HG02642 (cell line): ENCODE results near the gene FBXL13.
"Not testable (repeated sequence)": the region's sequence is repeated elsewhere in the genome, so short reads cannot be mapped to it uniquely, and the experiment has no call there.

Source experiments
- ATAC-seq: cut with Tn5 transposase; IDR thresholded peaks from one replicate; pipeline ENCODE4 v1.9.1; 2021; ENCODE audit warnings: mild to moderate bottlenecking; ENCODE audit not compliant: unreplicated experiment, poor library complexity

FBXL13 gene

DNA sequence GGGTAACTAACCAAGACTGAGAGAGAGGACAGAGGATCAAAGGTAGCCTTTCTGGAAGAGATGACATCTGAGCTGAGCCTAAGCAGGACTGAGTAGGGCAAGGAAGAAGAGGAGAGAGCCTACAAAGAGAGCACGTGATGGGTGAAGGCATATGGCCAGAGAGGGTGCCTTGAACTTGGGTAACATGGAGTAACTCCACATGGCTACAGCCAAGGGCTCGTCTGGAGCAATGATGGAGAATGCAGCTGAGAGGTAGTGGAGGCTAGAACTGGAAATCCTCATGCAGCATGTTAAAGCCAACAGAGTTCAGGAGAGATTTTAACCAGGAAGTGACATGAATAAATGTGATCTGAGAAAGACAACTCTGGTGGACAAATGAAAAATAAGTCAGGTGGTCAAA is 84.0 kb downstream of the FBXL13 start:
- no peak for ATAC-seq

- ATAC-seq, result no peak
These were observed 85.7 kb downstream of the FBXL13 start for GRCh38 chr7:102988631-102989560.

DNA sequence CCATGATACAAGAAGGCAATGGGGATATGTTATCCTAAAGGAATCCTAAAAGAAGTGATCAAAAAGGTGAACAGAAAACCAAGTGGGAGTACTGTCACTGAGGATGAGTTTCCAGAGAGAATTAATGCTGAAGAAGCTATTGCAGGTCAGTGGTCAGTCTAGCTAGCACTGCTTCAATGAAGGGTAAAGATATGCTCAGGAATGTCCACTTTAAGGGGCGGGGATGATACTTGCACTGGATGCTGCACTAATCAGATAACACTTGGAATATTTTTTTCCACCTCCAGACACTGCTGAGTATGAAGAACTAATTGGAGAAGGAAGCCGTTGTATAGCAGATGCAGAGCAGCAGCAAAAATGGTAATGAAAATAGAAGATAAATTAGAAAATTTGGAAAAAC is 86.5 kb downstream of the FBXL13 start:
- no peak for ATAC-seq

DNA sequence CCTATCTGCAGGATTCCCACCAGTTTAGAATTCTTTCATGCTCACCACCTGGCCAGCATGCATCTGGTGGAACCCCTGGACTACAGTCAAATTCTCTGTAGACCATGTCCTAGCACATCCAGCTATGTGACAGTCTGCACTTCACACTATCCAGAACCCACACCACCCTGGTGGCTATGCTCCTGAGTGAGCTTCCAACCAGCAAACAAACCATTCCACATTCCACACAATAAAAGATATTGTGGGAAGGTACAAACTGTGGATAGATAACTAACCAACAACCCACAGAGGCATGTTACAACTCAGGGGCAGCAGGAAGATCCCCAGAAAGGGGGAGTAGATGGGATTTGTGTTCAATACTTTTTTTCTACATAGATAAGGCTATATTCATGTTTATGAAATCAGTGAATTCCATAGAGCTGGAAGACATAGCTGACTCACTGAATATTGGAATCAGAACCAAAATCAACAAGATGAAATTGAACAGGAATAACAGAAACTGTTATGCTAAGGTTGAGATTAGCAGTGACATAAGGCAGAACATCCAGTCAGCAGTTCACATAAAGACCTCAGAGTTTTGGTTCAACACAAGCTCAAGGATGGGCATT is 89.3 kb downstream of the FBXL13 start:
- ATAC-seq, result no peak

- ATAC-seq, result no peak
These were observed 91.0 kb downstream of the FBXL13 start for GRCh38 chr7:102983602-102984001.

- no peak for ATAC-seq
These were observed 92.4 kb downstream of the FBXL13 start for GRCh38 chr7:102982235-102982634.

DNA sequence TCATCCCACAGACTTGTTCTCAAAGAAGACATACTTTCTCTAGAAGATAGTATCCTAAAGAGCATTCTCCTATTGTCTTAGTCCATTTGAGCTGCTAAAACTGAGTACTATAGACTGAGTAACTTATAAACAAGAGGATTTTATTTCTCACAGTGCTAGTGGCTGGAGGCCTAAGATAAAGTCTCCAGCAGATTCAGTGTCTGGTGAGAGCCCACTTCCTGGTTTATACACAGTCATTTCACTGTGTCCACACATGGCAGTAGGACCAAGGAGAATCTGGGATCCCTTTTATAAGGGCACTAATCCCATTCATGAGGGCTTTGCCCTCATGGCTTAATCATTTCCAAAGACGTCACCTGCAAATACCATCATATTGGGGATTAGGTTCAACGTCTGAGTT is 93.1 kb downstream of the FBXL13 start:
- ATAC-seq, result no peak

DNA sequence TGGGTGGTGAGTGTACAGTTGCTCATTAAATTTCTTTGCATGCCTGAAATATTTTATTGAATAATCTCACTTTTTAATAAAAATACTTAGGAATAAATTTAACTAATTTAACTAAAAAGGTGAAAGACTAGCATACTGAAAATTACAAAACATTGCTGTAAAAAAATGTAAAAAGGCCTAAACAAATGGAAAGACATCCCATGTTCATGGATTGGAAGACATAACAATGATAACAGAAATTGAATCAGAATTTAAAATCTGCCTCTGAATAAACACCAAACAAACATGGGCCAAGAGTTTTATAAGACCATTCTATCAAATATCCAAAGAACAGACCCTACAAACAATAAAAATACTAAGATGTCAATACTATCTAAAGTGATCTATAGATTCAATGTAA is 94.9 kb downstream of the FBXL13 start:
- no peak for ATAC-seq

DNA sequence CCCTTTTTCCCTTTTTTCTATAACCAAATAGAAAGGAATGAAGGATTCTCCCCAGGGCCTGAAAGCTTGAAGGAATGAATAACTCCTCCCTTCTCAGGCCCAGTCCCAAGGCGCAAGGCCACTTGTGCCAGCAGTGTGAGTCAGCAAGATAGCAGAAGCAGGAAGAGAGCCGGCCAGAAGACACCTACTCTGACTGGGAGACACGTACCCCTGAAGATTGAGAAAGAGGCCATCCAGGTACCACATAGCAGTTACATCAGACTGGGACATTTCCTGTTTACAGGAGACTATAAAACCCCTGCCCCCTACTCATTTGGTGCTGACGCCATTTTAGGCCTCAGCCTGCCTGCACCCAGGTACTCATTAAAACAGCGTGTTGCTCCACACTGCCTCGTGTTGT is 96.3 kb downstream of the FBXL13 start:
- ATAC-seq, result no peak

- not testable (repeated sequence) for ATAC-seq
These were observed 97.0 kb downstream of the FBXL13 start for GRCh38 chr7:102977586-102977985.

- no peak for ATAC-seq
These were observed 98.1 kb downstream of the FBXL13 start for GRCh38 chr7:102976493-102976892.

- ATAC-seq, result no peak
These were observed 98.7 kb downstream of the FBXL13 start for GRCh38 chr7:102975854-102976253.

DNA sequence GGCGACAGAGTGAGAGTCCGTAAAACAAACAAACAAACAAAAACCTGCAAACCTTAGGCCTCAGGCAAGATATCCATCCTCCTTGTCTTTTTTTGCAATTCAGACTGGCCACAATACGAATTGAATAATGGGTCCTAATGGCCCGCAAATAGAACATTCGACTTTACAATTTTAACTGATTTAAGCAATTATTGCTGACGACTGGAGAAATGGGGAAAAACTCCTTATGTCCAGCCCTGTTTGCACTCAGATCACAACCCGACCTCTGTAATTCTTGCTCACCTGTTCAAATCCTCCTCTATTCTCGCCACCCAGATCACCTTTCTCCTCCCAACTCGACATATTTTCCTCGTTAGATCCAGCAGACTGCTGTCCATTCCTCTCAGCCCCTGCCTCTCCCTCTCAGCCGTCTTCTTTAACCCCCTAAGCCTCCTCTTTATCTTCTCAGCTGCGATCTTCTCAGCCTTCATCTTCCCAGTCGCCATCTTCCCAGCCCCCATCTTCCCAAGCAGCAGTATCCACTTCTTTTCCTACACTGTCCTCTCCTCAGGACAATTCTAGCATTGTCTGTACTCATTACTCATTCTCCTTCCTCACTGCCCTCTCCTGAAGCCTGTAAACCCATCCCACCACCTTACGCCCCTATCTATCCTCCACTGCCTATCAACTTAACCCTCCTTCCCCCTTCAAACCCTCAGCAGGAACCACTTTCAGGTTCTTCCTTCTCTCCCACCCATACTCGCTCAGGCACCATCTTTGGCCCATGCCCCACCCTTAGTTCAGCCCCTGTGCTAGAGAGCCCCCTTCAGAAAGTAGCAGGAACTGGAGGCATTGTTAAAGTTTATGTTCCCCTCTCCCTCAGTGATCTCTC is 100.0 kb downstream of the FBXL13 start:
- ATAC-seq, result no peak

DNA sequence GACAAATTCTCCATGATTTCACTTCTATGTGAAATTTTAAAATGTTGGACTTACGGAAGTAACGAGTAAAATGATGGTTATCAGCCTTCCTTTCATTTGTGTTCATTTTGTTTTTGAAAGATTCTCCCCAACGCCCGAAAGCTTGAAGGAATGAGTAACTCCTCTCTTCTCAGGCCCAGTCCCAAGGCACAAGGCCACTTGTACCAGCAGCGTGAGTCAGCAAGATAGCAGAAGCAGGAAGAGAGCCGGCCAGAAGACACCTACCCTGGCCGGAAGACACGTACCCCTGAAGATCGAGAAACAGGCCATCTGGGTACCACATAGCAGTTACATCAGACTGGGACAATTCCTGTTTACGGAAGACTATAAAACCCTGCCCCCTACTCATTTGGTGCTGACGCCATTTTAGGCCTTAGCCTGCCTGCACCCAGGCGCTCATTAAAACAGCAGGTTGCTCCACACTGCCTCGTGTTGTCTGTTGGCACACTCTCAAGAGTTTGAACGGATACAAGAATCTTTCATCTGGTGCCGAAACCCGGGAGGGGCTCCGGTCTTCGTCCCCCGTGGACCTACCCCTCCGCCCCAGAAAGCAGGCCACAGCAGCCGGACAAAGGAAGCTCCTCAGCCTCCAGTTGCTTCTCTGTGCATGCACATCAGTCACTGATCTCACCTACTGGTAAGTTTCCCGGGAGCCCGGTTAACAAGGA is 101.3 kb downstream of the FBXL13 start:
- ATAC-seq, result no peak

DNA sequence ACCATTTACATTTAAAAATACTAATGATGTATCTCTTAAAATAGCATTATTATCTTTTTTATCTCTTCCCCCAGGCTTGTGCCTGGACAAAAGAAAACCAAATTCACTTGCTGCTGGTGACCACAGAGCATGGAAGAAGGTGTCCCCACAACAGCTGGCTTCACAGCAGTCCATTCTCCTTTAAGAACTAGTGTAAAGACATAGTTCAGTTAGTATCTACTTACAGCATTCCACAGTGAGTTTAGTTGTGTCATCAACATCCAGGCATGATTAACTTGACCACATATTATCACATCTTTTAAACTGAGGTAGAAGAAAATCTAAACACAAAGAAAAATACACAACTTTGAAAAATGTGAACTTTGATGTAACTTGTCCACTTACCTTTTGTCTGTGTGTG is 106.8 kb downstream of the FBXL13 start:
- no peak for ATAC-seq

DNA sequence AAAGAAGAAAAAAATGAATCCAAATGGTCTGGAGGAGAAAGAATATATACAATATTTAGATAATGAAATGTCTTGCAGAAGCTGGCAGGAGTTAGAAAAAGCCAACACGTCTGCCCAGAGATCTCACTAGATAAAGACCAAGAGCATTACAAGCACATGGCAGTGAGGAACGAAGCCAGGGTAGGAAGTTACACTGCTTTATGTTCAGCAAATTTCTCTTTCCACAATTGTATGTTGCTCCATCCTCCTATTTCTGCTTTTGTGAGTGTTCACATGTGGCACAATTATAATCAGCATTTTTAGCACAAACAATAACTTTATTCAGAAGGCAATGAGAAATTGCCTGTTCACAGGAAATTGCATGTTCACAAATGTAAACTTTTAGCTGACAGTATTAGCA is 108.1 kb downstream of the FBXL13 start:
- ATAC-seq, result no peak

DNA sequence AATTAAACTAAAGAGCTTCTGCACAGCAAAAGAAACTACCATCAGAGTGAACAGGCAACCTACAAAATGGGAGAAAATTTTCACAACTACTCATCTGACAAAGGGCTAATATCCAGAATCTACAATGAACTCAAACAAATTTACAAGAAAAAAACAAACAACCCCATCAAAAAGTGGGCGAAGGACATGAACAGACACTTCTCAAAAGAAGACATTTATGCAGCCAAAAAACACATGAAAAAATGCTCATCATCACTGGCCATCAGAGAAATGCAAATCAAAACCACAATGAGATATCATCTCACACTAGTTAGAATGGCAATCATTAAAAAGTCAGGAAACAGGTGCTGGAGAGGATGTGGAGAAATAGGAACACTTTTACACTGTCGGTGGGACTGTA is 112.6 kb downstream of the FBXL13 start:
- ATAC-seq, result not testable (repeated sequence)

DNA sequence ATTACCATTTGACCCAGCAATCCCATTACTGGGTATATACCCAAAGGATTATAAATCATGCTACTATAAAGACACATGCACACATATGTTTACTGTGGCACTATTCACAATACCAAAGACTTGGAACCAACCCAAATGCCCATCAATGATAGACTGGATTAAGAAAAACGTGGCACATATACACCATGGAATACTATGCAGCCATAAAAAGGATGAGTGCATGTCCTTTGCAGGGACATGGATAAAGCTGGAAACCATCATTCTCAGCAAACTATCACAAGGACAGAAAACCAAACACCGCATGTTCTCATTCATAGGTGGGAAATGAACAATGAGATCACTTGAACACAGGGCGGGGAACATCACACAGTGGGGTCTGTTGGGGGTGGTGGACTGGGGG is 116.6 kb downstream of the FBXL13 start:
- ATAC-seq, result not testable (repeated sequence)

DNA sequence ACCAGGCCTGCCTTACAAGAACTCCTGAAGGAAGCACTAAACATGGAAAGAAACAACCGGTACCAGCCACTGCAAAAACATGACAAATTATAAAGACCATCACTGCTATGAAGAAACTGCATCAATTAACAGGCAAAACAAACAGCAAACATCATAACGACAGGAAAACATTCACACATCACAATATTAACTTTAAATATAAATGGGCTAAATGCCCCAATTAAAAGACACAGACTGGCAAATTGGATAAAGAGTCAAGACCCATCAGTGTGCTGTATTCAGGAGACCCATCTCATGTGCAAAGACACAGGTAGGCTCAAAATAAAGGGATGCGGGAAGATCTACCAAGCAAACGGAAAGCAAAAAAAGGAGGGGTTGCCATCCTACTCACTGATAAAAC is 120.2 kb downstream of the FBXL13 start:
- ATAC-seq, result not testable (repeated sequence)

DNA sequence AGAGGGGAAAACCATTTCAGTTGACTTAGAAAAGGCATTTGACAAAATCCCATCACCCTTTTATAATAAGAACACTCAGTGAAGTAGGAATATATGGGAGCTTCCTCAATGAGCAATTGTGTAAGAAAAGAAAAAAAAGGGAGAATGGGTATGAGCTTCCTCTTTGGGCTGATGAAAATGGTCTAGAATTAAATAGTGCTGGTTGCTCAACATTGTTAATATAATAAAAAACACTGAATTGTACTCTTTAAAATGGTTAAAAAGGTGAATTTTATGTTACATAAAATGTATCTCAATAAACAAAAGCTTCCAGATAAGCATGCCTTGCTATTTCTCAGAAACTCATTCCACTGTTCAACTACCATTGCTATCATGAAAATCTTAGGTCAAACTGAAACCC is 121.2 kb downstream of the FBXL13 start:
- ATAC-seq, result no peak
